ENCODE data around the gene U2AF1L4. TPM values are rescaled to one million over a fixed set of nuclear protein-coding genes. Genes with fewer than 3 reads are reported as not detected.

The U2AF1L4 gene
- polyA plus RNA-seq, 3 donors: 6.2 to 140 (median 8.7) TPM

DNA sequence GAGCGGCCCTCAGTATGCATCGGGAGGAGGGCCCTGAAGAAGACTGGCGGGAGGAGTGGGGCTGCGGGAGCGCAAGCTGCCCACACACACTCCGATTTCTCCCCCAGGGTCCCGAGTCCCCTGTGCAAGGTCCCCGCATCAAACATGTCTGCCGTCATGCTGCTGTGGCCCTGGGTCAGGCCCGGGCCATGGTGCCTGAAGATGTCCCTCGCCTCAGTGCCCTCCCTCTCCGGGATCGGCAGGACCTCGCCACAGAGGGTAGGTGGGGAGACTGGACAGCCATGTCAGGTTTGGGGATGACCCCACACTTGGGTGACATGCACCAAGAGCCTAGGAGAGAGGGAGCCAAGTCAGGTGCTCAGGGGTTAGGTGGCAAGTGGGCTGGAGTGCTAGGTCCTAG, 22.8 kb downstream of the U2AF1L4 start:
- Mint-ChIP-seq H3K27me3 (ENCODE audit: low read depth in 3 of 3) (peaks cover 0 to 2% (median 1%) of the 10 kb centered on the region in 3 donors), H3K9me3 (no peaks in the 10 kb centered on the region), H3K36me3 (peaks cover 63 to 73% of the 10 kb centered on the region in 2 donors), H3K4me3 (peak overlapping the region in 1 of 2 donors; percentile 16), H3K4me1 (peaks cover 15% of the 10 kb centered on the region), H3K27ac (peak overlapping the region in 4 of 7 donors; percentile 32 to 46 (median 36))
- Histone ChIP-seq H3K36me3 (replicated peaks in 1 of 2; ENCODE audit: control insufficient read depth in 1 of 2, insufficient read depth in 2 of 2, low read length in 2 of 2) (peaks cover 70 to 81% of the 10 kb centered on the region in 2 donors), H3K9ac (ENCODE audit: insufficient read depth, low read length, poor library complexity, severe bottlenecking) (no peak overlapping the region), H3K27me3 (ENCODE audit: control insufficient read depth in 2 of 2, insufficient read depth in 2 of 2, low read length in 2 of 2) (no peaks in the 10 kb centered on the region), H3K9me3 (replicated peaks in 1 of 2; ENCODE audit: control insufficient read depth in 1 of 2, insufficient read depth in 1 of 2, low read length in 2 of 2) (no peaks in the 10 kb centered on the region), H3K4me3 (replicated peaks in 1 of 3; ENCODE audit: low read depth in 2 of 3, low read length in 3 of 3) (no peak overlapping the region), H3K27ac (ENCODE audit: low read depth in 1 of 2, low read length in 2 of 2) (no peak overlapping the region), H3K79me2 (ENCODE audit: insufficient read depth, low read length) (peaks cover 33% of the 10 kb centered on the region), H4K20me1 (ENCODE audit: insufficient read depth, low read length) (peaks cover 51% of the 10 kb centered on the region), H3K4me2 (replicated peaks; ENCODE audit: extremely low read depth, low read length, poor library complexity, severe bottlenecking) (no peak overlapping the region), H2AFZ (ENCODE audit: insufficient read depth, low read depth, low read length, poor library complexity, severe bottlenecking) (no peak overlapping the region), H3K4me1 (ENCODE audit: control insufficient read depth in 1 of 2, insufficient read depth in 2 of 2, low read length in 2 of 2) (peaks cover 11 to 18% of the 10 kb centered on the region in 2 donors)
- over 99% methylated on average over 14 of the region's 14 CpGs for WGBS (ENCODE audit: insufficient coverage)
- DNase-seq: no peak
- TF ChIP-seq, protein P1, sequence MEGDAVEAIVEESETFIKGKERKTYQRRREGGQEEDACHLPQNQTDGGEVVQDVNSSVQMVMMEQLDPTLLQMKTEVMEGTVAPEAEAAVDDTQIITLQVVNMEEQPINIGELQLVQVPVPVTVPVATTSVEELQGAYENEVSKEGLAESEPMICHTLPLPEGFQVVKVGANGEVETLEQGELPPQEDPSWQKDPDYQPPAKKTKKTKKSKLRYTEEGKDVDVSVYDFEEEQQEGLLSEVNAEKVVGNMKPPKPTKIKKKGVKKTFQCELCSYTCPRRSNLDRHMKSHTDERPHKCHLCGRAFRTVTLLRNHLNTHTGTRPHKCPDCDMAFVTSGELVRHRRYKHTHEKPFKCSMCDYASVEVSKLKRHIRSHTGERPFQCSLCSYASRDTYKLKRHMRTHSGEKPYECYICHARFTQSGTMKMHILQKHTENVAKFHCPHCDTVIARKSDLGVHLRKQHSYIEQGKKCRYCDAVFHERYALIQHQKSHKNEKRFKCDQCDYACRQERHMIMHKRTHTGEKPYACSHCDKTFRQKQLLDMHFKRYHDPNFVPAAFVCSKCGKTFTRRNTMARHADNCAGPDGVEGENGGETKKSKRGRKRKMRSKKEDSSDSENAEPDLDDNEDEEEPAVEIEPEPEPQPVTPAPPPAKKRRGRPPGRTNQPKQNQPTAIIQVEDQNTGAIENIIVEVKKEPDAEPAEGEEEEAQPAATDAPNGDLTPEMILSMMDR (IDR thresholded peaks at IDR 0.05): no peak
- intact Hi-C loops (cut with micrococcal nuclease): no loop called here

DNA sequence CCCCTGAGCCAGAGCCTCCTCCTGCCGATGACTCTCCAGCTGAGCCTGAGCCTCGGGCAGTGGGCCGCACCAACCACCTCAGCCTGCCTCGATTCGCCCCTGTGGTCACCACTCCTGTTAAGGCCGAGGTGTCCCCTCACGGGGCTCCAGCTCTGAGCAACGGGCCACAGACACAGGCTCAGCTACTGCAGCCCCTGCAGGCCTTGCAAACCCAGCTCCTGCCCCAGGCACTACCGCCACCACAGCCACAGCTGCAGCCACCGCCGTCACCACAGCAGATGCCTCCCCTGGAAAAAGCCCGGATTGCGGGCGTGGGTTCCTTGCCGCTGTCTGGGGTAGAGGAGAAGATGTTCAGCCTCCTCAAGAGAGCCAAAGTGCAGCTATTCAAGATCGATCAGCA, 23.8 kb downstream of the U2AF1L4 start:
- TF ChIP-seq, protein P1 (IDR thresholded peaks at IDR 0.05): no peak
- H3K36me3 ChIP-seq (replicated peaks in 1 of 2; ENCODE audit: control insufficient read depth in 1 of 2, insufficient read depth in 2 of 2, low read length in 2 of 2): peaks cover 61 to 70% of the 10 kb centered on the region in 2 donors
- intact Hi-C loops (cut with micrococcal nuclease): no loop called here
- H3K9me3 ChIP-seq (replicated peaks in 1 of 2; ENCODE audit: control insufficient read depth in 1 of 2, insufficient read depth in 1 of 2, low read length in 2 of 2): no peaks in the 10 kb centered on the region
- peaks cover 19% of the 10 kb centered on the region for H3K4me1 Mint-ChIP-seq
- peaks cover 13 to 27% of the 10 kb centered on the region in 2 donors for H3K4me1 ChIP-seq (ENCODE audit: control insufficient read depth in 1 of 2, insufficient read depth in 2 of 2, low read length in 2 of 2)
- H3K4me3 ChIP-seq (replicated peaks in 1 of 3; ENCODE audit: low read depth in 2 of 3, low read length in 3 of 3): no peak overlapping the region
- no peaks in the 10 kb centered on the region for H3K27me3 ChIP-seq (ENCODE audit: control insufficient read depth in 2 of 2, insufficient read depth in 2 of 2, low read length in 2 of 2)
- WGBS (ENCODE audit: insufficient coverage): 98% methylated on average over 14 of the region's 16 CpGs
- no peak overlapping the region for H3K4me3 Mint-ChIP-seq
- H3K9me3 Mint-ChIP-seq: no peaks in the 10 kb centered on the region
- no peak for DNase-seq
- peaks cover 33% of the 10 kb centered on the region for H3K79me2 ChIP-seq (ENCODE audit: insufficient read depth, low read length)
- peaks cover 48% of the 10 kb centered on the region for H4K20me1 ChIP-seq (ENCODE audit: insufficient read depth, low read length)
- H3K9ac ChIP-seq (ENCODE audit: insufficient read depth, low read length, poor library complexity, severe bottlenecking): no peak overlapping the region
- peak overlapping the region in 1 of 7 donors; percentile 37 for H3K27ac Mint-ChIP-seq
- H3K27me3 Mint-ChIP-seq (ENCODE audit: low read depth in 3 of 3): peaks cover 0 to 2% (median 1%) of the 10 kb centered on the region in 3 donors
- no peak overlapping the region for H2AFZ ChIP-seq (ENCODE audit: insufficient read depth, low read depth, low read length, poor library complexity, severe bottlenecking)
- no peak overlapping the region for H3K4me2 ChIP-seq (replicated peaks; ENCODE audit: extremely low read depth, low read length, poor library complexity, severe bottlenecking)
- H3K27ac ChIP-seq (ENCODE audit: low read depth in 1 of 2, low read length in 2 of 2): no peak overlapping the region
- peaks cover 56 to 63% of the 10 kb centered on the region in 2 donors for H3K36me3 Mint-ChIP-seq

All from CD14-positive monocyte (primary cell).